HG03039 (cell line): ENCODE measurements around the gene RNF212B.
A peak's percentile ranks its signal among the peaks of the same experiment; 100 is the strongest.

Experiments
- ATAC-seq: cut with Tn5 transposase; IDR thresholded peaks from one replicate; pipeline ENCODE4 v1.9.1; 2021; ENCODE audit warnings: mild to moderate bottlenecking, moderate library complexity; ENCODE audit not compliant: unreplicated experiment

The RNF212B gene

DNA sequence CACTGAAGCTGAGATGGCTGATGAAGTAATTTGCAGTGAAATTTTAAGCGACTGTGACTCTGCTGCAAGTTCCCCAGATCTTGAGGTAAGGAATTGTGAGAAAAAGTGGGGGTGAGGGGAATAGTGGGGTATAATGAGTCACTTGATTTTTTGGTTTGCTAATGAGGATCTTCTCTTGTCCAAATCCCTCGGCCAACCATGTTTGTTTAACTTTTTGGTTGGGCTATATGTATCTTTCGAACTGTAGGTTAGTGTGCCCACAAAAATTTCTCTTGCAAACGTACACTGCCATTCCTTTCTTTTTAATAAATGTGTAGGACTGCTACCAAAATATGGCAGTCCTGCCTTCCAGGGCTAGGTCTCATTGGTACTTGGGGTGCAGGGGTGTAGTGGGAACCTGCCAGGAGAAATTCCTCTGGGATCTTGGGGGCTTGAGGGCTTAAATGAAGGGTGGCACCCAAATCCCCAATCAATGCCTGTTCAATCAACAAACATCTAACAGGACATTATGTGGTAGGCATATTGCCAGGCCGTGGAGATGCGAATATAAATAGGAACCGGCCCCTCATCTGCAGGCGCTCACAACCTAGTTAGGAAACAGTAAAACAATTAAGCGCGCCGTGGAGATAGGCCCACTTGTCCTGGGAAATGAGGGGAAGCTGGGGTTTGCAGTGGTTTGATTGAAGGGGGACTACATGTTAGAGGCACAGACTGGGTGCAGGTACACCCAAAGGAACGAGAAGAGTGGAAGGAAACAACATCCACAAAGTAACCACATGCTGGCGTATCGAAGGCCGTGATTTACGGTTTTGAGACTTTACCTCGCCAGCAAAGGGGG is 82.2 kb downstream of the RNF212B start:
- ATAC-seq = no peak

DNA sequence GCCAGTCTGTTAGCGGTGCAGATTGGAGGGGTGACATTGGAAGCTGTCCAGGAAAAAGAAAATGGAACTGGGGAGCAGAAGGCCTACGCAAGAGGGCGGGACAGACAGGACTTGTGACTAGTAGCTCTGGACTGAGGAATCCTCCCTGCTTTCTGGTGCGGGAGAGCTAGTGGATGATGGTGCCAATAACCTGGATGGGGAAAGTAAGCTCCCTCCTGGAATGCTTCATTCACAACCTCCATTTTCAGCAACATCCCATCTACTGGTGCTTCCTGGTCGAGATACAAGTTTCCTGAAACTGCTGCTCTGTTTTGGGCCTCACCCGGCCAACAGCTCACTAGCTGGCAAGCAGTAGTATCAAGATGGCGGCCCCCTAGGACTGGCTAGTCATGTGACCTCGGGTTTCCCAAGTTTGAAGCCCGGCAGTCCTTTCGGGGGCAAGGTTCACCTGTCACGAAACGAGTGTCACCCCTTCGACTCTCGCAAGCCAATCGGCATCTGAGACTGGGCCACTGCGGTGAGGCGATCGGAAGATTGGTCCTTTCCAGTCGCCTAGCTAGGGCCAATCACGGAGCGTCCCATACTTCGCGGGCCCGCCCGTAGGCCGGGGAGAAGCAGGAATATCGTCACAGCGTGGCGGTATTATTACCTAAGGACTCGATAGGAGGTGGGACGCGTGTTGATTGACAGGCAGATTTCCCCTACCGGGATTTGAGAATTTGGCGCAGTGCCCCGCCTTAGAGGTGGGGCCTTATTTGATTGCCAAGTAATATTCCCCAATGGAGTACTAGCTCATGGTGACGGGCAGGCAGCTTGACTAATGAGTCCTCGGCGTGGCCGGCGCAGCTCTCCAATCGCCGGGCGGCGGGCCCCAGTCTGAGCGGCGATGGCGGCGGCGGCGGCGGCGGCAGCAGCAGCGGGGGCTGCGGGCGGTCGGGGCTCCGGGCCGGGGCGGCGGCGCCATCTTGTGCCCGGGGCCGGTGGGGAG is 83.1 kb downstream of the RNF212B start, which contains the start of gene PABPN1:
TSS of gene PABPN1 (plus strand) at position 874 of the 988 bp plus-strand sequence. CDS start at position 887, 13 bp downstream.
- peak; percentile 88 for ATAC-seq

DNA sequence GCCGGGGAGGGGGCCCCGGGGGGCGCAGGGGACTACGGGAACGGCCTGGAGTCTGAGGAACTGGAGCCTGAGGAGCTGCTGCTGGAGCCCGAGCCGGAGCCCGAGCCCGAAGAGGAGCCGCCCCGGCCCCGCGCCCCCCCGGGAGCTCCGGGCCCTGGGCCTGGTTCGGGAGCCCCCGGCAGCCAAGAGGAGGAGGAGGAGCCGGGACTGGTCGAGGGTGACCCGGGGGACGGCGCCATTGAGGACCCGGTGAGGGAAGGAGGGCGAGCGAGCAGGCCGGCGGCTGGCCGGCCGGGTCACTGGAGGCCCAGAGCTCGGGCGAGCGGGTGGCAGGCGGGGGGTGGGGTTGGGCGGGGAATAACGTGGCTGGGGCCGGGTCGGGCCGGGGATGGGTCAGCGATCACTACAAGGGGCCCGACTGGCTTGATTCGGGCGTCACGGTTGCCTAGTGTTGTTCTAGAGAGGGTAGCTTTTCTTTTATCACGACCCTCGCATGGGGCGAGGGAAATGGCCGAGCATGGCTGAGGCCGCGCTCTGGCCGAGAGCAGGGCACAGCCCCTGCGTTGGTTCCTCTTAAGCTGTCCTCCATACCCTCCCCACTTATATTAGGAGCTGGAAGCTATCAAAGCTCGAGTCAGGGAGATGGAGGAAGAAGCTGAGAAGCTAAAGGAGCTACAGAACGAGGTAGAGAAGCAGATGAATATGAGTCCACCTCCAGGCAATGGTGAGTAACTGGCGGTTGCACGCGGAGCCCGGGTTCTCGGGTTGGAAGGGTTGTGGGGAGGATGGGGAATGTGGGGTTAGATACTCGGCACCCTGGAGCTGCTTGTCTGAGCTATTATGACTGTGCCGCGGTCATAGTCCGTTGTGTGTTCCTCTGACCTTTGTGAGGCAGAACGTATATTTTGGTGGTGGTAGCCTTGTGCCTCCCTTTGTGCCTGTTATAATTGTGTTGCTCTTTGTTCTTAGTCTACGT is 84.1 kb downstream of the RNF212B start:
- peak; percentile 17 for ATAC-seq
